ENCODE measurements around the gene DR1.
"Not testable (repeated sequence)": the region's sequence is repeated elsewhere in the genome, so short reads cannot be mapped to it uniquely, and the experiment has no call there.

The DR1 gene

DNA sequence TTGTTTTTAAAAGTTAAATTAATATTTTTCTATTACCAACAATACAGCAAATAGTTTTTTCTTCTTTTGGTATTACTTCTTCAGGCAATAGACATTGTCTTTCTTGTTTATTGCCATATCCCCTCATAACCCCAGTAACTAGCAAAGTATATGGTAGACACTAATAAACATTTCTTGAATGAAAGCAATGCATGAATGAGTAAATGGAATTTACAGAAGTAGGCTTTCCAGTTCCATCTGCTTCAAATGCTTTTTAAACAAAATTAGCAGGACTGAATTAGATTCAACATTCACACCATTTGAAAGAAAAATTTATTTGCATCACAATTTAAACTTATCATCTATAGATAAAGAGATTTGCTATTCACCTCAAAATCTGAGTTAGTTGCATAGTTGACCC lies 5.6 kb upstream of the DR1 start:
- DNase-seq (ENCODE audit: low read depth in 2 of 2), result no peak

DNA sequence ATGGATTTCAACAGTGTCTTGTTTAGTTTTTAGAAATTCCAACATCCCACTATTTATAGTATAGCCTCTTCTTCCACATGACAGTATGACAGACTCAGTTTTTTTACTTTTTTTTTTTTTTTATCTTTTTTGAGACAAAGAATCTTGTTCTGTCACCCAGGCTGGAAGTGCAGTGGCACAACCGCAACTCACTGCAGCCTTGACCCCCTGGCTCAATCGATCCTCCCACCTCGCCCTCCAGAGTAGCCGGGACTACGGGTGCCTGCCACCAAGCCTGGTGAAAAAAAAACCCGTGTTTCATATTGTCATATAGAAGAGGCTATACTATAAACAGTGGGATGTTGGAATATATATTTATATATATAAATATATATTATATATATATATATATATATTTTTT lies 1.2 kb upstream of the DR1 start:
- DNase-seq (ENCODE audit: low read depth in 2 of 2), result no peak

DNA sequence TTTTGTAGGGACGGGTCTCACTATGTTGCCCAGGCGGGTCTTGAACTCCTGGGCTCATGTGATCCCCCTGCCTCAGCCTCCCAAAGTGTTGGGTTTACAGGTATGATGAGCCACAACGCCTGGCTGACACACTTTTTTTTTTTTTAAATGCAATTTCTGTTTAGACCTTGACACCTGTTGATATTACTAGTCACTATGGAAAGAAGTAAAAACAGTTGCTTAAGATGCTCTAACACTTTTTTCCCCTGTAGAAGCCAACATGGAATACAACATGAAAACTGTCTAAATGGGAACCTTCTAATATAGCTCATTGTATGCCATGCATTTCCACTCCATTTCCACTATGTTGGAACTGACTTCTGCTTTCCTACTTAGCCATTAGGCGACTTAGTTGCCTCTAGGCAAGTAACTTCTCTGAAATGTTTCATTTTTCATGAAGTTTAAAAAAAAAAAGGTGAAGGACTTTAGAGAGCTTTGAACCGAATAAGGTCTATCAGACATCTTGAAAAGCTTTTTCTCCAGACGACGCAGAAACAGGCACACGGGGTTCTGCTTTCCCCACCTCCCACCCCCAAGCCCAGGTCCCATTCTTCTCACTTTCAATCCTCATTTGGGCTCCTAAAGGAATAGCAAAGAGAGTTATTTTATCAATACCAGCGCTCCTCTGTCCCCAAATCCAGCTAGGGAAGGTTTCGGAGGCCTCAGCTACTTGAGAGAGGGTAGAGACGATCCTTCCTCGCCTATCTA lies 648 bp upstream of the DR1 start:
- no peak for DNase-seq (ENCODE audit: low read depth in 2 of 2)

DNA sequence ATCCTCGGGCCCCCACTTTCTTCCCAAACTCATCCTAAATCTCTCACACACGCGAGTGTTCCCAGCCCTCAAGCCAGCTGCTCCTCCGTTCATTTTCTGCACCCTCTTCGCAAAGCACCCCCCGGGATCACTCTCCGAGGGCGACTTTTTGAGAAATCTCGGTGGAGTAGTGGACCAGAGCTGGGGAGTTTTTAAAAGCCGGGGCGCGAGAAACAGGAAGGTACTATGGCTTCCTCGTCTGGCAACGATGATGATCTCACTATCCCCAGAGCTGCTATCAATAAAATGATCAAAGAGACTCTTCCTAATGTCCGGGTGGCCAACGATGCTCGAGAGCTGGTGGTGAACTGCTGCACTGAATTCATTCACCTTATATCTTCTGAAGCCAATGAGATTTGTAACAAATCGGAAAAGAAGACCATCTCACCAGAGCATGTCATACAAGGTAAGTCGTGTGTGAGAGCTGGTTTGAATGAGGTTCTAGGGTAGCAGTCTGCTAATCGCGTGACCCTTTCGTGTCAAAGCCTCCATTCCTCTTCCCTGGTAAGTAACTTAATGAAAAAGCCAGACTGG lies 800 bp downstream of the DR1 start:
- no peak for DNase-seq (ENCODE audit: low read depth in 2 of 2)

DNA sequence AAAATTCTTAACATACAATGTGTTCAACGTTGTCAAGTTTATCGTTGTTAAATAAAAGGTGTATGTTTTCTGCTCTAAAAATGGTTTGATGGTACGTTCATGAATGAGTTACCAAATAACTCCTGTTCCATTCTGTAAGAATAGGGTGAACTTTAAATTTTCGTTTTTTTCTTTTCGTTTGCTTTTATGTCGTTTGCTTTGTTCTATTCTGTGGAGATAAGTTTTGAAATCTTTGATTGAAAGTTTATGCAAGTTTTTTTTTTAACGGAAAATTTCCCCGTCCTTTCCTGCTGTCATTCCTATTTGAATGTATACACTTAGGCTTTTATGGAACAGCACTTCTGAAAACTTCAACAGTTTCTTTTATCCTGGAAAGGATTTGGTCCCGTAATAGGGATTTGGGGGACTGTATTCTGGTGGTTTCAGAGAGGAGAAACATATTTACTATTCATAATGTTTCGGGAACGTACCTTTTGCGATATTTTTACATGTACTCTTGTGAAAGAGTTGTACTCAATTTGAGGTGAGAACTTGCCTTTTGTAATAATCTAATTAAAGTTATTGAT lies 1.7 kb downstream of the DR1 start:
- DNase-seq (ENCODE audit: low read depth in 2 of 2), result no peak

DNA sequence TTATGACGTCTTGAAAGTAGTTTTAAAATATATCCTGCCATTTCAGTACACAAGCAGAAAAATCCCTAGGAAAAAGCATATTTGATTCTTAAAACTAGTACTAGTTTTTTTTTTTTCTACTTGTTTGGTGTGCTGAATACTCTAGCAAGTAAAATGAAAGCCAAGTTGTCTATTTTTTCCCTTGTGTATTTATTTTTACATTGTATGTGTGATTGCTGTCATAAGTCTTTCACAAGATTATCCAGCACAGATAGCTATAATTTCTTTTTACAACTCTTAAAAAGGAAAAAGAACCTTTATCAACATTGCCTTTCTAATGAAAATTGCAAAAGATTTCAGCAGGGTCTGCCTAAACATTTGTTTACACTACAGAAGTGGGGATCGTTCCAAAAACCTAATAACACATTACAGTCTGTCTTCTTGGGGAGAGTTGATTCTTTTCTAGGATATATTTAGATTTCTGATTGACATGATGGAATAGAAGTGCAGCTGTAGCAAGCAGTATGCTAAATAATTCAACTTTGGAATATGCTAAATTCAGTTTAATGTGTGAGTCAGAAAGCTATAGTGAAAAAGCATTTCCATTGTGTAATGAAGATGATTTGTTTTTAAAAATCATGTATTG lies 2.5 kb downstream of the DR1 start:
- DNase-seq (ENCODE audit: low read depth in 2 of 2), result no peak

DNA sequence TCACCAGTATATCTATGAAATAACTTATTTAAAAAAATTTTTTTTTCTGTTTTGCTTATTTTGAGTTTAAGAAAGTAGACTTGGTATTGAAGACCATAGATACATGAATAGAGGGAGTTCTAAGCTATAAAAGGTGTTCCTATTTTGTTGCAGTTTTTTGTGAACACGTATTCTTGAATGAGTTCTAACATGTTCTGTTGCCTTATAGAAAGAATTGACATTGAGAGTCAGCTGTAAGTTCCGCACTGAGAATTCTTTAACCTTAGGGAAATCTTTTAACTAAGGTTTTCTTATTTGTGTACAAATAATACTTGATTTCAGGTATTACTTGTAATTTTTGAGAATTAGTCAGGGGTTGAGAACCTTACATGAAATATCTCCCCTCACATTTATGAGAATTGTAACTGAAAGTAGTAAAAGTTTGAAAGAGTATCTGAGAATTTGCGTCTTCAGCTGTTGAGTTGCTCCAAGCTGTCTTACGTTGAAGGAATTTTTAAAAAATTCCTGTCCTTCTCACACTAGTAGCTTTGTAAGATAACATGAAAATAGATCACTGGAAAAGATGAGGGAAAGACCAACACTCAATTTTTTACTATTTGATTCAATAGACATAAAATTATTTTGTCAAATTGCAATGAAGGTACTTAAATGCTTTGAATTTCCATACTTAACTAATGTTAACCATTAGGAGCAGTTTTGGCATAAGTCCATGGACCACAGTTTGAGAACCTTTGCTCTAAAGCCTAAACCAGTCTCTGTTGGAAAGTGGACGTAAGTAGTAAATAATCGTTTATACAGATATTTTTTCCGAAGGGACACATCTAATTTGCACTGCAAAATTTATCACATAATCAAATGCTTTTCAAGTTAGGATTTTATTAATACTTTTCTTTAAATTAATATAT lies 3.8 kb downstream of the DR1 start:
- DNase-seq (ENCODE audit: low read depth in 2 of 2), result no peak

DNA sequence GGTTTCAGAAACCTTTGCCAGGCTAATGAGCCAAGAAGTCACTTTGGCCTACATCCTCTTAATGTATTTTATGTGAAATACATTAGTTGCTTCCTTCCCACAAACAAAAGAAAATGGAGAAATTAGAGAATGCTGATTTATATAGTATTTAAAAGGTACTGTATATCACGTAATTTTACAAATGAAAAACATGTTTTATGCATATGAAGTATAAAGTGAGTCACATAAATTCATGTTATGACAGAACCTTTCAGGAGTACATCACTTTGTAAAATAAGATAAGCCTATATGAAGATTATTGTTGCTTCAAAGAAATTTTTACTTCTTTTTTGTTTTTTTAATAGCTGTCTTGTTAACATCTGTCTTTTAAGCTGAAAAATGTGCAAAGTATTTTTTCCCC lies 4.6 kb downstream of the DR1 start:
- DNase-seq (ENCODE audit: low read depth in 2 of 2), result no peak

DNA sequence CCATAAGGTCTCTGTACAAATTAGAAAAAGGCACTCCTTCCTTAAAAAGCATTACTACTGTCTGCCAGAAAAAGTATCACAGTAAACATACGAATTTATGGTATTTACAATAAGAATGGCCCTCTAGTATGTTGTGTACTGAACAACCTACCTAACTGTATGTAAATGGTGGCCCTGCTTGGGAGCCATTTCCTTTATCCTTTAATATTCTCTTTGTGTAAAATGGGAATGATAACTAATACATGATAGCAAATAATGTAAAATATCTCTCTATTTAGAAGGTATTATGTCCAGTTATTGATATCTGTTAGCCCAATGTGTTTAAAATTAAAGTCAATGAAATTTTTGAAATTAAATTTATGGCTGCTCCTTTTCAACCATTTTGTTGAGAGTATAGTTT lies 5.2 kb downstream of the DR1 start:
- DNase-seq (ENCODE audit: low read depth in 2 of 2), result no peak

DNA sequence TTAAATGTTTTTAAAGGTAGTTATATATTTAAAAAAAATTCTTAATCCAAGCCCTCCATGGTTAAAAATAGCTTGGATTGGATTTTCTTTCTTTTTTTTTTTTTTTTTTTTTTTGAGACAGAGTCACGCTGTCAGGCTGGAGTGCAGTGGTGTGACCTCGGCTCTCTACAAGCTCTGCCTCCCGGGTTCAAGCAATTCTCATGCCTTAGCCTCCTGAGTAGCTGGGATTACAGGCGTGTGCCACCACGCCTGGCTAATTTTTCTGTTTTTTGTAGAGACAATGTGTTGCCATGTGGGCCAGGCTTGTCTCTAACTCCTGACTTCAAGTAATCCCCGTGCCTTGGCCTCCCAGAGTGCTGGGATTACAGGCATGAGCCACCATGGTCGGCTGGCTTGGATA lies 5.6 kb downstream of the DR1 start:
- DNase-seq (ENCODE audit: low read depth in 2 of 2), result not testable (repeated sequence)

DNA sequence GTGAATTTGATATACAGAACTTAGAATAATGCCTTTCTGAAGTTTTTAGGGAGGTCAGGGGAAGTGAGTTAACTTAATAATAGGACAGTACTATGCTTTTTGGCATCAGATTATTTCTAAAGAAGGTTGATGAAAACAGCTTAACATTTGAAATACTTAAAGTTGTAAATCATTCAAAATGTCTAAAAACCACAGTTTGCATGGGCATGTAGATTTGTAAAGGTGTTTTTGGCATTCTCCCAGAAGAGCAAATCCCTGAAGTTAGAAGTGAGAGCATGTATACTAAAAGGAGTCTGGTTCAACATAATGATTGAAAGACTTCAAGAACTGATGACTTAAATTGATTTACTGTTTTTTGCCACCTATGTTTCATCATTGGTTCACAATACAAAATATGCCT lies 6.7 kb downstream of the DR1 start:
- DNase-seq (ENCODE audit: low read depth in 2 of 2), result no peak

DNA sequence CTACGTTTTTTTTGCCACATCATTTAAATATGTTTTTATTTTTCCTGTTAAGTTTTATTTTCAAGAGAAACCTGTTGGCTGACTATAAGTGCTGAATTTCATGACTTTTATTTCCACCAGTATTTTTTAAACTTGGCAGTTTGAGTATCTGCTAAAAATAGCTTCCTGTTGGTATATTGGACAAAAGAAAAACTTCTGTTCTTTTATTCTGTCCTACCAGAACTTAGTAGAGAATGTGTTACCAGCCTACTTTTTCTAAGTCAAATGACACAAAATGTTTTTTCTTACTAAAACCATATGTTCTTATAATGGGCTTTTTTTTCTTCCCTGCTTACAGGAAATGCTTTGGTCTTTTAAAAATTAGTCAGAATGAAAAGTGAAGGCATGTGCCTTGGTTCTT lies 7.6 kb downstream of the DR1 start:
- DNase-seq (ENCODE audit: low read depth in 2 of 2), result no peak

DNA sequence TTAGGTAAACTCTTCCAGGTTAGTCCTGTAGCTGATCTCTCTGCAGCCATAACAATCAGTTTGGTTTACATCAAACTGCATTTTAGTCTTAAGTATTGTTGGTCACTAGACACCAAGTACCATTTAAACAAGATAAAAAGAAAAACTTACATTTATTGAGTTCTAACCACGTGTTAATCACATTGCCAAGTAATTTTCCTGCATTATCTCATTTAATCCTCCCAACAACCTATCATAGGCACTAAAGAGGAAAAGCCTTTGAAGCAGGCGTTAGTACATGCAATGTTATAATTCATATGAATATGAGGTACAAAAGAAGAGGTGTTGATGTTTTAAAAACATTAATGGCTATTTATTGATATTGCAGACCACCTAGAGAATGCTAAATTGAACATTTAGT lies 9.0 kb downstream of the DR1 start:
- DNase-seq (ENCODE audit: low read depth in 2 of 2), result no peak

DNA sequence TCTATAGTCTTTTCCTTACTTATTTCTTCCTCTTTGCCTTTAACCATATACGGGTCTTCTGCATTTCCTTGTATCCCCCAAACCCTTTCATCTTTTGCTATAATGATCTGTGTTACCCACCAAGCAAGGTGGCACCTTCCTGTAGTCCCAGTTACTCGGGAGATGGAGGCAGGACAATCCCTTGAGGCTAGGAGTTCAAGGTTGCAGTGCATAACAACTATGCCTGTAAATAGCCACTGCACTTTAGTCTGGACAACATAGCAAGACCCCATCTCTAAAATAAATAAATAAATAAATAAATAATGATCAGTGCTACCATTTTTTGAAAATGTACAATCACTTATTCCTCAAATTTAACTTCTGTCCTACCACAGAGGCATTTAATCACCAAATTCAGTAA lies 11.5 kb downstream of the DR1 start:
- no peak for DNase-seq (ENCODE audit: low read depth in 2 of 2)

DNA sequence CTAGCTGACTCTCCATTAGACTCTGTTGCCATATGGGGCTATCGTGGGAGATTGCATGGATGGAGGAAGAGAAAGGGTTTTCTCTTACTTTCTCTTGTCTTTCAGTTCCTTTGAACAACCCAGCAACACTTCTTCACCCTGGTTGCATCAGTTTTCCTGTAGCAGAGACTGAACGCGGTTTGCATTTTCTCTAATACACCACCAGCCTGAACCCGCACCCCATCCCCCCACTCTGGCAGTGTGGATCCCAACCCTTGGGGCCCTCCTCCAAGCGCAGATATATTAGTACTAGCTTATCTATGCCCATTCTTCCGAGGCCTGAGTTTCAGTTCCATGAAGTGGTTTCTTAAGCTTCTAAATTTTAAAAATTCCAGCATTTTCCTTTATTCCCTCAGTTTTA lies 12.6 kb downstream of the DR1 start:
- DNase-seq (ENCODE audit: low read depth in 2 of 2), result no peak

DNA sequence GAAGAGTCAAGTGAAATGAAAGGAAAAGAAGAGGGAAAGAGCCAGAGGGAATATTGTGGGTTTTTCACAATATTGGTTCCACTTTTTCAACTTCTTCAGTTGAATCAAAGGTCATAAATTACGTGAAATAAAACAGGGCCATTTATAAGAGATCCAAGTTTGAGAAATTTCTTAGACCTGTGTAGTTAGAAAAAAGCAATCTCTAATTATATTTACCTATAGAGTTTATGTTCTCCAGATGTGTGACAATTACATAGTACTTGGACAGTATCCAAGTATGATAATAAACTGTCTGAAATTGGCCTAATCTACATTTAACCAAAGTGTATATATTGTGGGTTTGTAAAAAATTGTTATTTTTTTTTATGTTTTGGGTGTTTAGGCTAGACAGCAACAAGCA lies 14.4 kb downstream of the DR1 start:
- DNase-seq (ENCODE audit: low read depth in 2 of 2), result no peak

DNA sequence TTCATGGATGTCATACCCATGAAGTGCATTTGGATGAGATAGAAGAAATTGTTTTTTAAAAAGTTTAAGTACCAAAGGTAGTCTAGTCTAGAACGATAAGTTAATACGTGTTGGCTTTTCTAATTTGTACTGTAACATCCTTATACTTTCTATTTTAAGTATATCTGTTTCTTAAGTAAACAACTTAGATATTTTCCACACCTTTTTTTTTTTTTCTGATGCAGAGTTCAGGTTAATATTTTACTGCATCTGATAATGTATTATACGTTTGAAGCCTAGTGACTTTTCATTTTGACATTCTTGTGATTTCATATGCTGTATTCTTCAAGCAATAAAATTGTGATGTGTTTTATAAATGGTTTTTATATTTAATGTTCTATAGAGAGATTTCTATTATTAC lies 16.5 kb downstream of the DR1 start:
- DNase-seq (ENCODE audit: low read depth in 2 of 2), result no peak

DNA sequence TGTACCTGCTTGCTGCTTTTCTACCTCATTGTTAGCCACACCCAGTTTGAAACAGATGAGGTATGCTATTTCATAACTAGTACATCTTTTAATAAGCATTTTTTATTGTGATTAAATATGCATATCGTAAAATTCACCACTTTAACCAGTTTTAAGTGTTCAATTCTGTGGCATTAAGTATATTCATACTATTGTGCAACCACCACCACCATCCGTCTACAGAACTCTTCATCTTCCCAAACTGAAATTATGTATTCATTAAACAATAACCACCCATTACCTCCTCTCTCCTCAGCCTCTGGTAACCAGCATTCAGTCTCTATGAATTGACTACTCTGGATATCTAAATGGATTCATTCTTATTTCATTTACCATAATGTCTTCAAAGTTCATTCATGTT lies 20.1 kb downstream of the DR1 start:
- DNase-seq (ENCODE audit: low read depth in 2 of 2), result no peak

DNA sequence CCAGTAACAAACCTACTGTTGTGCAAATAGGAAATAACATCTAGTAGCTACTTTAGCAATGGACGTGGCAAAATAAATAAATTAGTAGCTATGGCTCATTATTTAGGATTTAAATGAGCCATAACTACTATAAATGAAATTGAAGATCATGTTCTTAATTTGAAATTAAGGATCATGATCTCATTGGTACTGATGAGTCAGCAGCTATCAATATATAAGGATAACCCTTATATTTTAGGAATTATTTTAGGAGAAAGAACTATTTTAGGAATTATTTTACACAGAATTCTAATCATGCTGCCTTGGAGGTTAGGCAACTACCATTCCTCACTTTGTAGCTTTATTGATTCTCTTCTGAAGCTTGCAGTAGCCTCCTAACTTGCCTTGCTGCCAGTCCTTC lies 24.0 kb downstream of the DR1 start:
- DNase-seq (ENCODE audit: low read depth in 2 of 2), result no peak

DNA sequence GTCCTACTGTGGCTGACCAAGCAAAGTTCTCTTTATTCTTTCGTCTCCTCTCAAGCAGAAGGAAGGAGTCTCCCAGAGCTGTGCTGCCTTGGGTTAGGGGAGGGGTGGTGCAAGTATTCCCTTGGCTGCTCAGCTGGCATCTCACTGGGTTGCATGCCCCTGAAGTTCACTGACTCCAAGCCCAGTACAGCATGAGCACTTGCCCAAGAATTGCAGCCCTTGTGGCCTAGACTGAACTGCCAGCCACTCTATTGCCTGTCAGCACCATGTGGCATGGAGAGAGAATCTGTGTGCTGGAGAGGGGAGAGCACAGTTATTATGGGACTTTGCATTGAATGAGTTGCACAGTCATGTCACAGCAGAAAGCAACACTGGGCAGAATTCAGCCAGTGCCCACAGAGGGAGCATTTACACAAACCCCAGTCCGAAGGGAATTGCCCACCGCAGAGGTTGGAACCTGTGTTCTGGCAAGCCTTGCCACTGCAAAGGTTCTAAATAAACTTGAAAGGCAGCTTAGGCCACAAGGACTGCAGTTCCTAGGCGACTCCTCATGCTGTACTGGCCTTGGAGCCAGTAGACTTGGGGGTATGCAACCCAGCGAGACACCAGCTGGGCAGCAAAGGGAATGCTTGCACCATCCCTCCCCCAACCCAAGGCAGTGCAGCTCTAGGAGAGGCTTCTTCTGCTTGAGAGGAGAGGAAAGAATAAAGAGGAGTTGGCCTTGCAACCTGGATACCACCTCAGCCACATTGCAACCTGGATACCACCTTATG lies 28.8 kb downstream of the DR1 start:
- no peak for DNase-seq (ENCODE audit: low read depth in 2 of 2)

DNA sequence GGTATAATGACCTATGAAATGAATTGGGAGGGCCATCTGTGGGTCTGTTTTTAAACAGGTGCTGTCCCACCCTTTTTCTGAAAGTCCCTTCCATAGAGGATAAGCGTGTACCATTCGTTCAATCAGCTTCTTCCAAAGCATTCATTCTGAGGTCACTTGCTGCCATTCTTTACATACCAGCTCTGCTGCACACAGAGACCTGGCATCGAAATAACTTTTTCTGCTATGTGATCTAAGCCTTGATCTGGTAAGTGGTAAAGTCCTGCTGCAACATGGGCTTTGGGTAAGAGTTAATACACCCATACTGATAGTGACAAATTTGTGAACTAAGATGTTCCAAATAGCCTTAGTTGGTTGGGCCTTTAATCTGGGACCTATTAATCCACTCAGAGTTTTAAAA lies 38.9 kb downstream of the DR1 start:
- no peak for DNase-seq (ENCODE audit: low read depth in 2 of 2)
